HUES48 (cell line): ENCODE data around the gene LRRC4B.

ENCODE experiments used
- H3K27ac ChIP-seq: one replicate; pipeline ENCODE4 v1.7.0; 2013; ENCODE audit warnings: low read depth, low read length, inconsistent platforms
- H3K27me3 ChIP-seq: 2 replicates; pipeline ENCODE4 v1.6.1; 2013; ENCODE audit warnings: mild to moderate bottlenecking, low read length; ENCODE audit not compliant: control insufficient read depth, insufficient read depth
- H3K36me3 ChIP-seq: 2 replicates; pipeline ENCODE4 v1.6.1; 2013; ENCODE audit warnings: low read length; ENCODE audit not compliant: control insufficient read depth, insufficient read depth
- H3K4me1 ChIP-seq: 2 replicates; pipeline ENCODE4 v1.6.1; 2013; ENCODE audit warnings: mild to moderate bottlenecking, low read length; ENCODE audit not compliant: control insufficient read depth, insufficient read depth
- H3K4me3 ChIP-seq: 2 replicates; pipeline ENCODE4 v1.5.1; 2013; ENCODE audit warnings: mild to moderate bottlenecking, low read depth, low read length
- H3K9ac ChIP-seq: 2 replicates; pipeline ENCODE4 v1.6.1; 2013; ENCODE audit warnings: mild to moderate bottlenecking, low read depth, low read length, moderate library complexity
- H3K9me3 ChIP-seq: 2 replicates; pipeline ENCODE4 v1.6.1; 2013; ENCODE audit warnings: low read length; ENCODE audit not compliant: control insufficient read depth, insufficient read depth

LRRC4B gene

GRCh38 chr19:50550594-50550966 is 17.7 kb downstream of the LRRC4B start:
- no peaks in the 10 kb centered on the region for H3K9me3 ChIP-seq
- H3K4me3 ChIP-seq: no peak overlapping the region; the same call in 1 of the 2 replicates
- H3K27me3 ChIP-seq: peaks cover 54% of the 10 kb centered on the region
- H3K4me1 ChIP-seq: peaks cover 4% of the 10 kb centered on the region; the same call in 1 of the 2 replicates
- no peak overlapping the region for H3K27ac ChIP-seq
- H3K9ac ChIP-seq: no peak overlapping the region
- no peaks in the 10 kb centered on the region for H3K36me3 ChIP-seq

GRCh38 chr19:50549927-50550593 is 18.2 kb downstream of the LRRC4B start:
- Histone ChIP-seq H3K36me3 (no peaks in the 10 kb centered on the region), H3K9me3 (no peaks in the 10 kb centered on the region), H3K27ac (no peak overlapping the region), H3K4me3 (no peak overlapping the region), H3K27me3 (peaks cover 49% of the 10 kb centered on the region), H3K4me1 (0 out of 2 replicates have a peak, but pooled peaks cover 2% of the 10 kb centered on the region), H3K9ac (no peak overlapping the region)

- no peaks in the 10 kb centered on the region for H3K36me3 ChIP-seq
- H3K4me1 ChIP-seq: 0 out of 2 replicates have a peak, but pooled peaks cover 2% of the 10 kb centered on the region
- no peak overlapping the region for H3K27ac ChIP-seq
- H3K9ac ChIP-seq: no peak overlapping the region
- peaks cover 42% of the 10 kb centered on the region for H3K27me3 ChIP-seq
- H3K9me3 ChIP-seq: no peaks in the 10 kb centered on the region
- H3K4me3 ChIP-seq: no peak overlapping the region
Observed at GRCh38 chr19:50549059-50549926, 18.9 kb downstream of the LRRC4B start.

GRCh38 chr19:50548191-50549058 is 19.8 kb downstream of the LRRC4B start:
- Histone ChIP-seq H3K4me3 (no peak overlapping the region), H3K36me3 (no peaks in the 10 kb centered on the region), H3K4me1 (0 out of 2 replicates have a peak, but pooled peaks cover 2% of the 10 kb centered on the region), H3K9me3 (no peaks in the 10 kb centered on the region), H3K27ac (no peak overlapping the region), H3K9ac (no peak overlapping the region), H3K27me3 (peaks cover 38% of the 10 kb centered on the region)

- H3K36me3 ChIP-seq: no peaks in the 10 kb centered on the region
- H3K27ac ChIP-seq: no peak overlapping the region
- peaks cover 29% of the 10 kb centered on the region for H3K27me3 ChIP-seq
- no peaks in the 10 kb centered on the region for H3K9me3 ChIP-seq
- no peak overlapping the region for H3K9ac ChIP-seq
- 0 out of 2 replicates have a peak, but pooled peaks cover 2% of the 10 kb centered on the region for H3K4me1 ChIP-seq
- no peak overlapping the region for H3K4me3 ChIP-seq
Observed at GRCh38 chr19:50547385-50548190, 20.6 kb downstream of the LRRC4B start.

- H3K27ac ChIP-seq: no peak overlapping the region
- H3K9me3 ChIP-seq: no peaks in the 10 kb centered on the region
- H3K4me1 ChIP-seq: 0 out of 2 replicates have a peak, but pooled peaks cover 2% of the 10 kb centered on the region
- no peak overlapping the region for H3K4me3 ChIP-seq
- H3K36me3 ChIP-seq: no peaks in the 10 kb centered on the region
- H3K27me3 ChIP-seq: peaks cover 20% of the 10 kb centered on the region
- H3K9ac ChIP-seq: no peak overlapping the region
Observed at GRCh38 chr19:50546527-50547221, 21.6 kb downstream of the LRRC4B start.

- Histone ChIP-seq H3K27ac (no peak overlapping the region), H3K36me3 (no peaks in the 10 kb centered on the region), H3K9me3 (no peaks in the 10 kb centered on the region), H3K4me3 (no peak overlapping the region), H3K27me3 (no peaks in the 10 kb centered on the region), H3K9ac (no peak overlapping the region), H3K4me1 (no peaks in the 10 kb centered on the region)
Observed at GRCh38 chr19:50542943-50543342, 25.3 kb downstream of the LRRC4B start.

- Histone ChIP-seq H3K36me3 (no peaks in the 10 kb centered on the region), H3K9ac (no peak overlapping the region), H3K27me3 (no peaks in the 10 kb centered on the region), H3K9me3 (0 out of 2 replicates have a peak, but pooled peaks cover 3% of the 10 kb centered on the region), H3K27ac (no peak overlapping the region), H3K4me3 (no peak overlapping the region), H3K4me1 (no peaks in the 10 kb centered on the region)
Observed at GRCh38 chr19:50537769-50538230, 30.4 kb downstream of the LRRC4B start.

GRCh38 chr19:50537306-50537685 is 30.9 kb downstream of the LRRC4B start:
- no peaks in the 10 kb centered on the region for H3K36me3 ChIP-seq
- no peak overlapping the region for H3K9ac ChIP-seq
- H3K4me3 ChIP-seq: no peak overlapping the region
- 0 out of 2 replicates have a peak, but pooled peaks cover 3% of the 10 kb centered on the region for H3K9me3 ChIP-seq
- no peaks in the 10 kb centered on the region for H3K27me3 ChIP-seq
- H3K4me1 ChIP-seq: no peaks in the 10 kb centered on the region
- H3K27ac ChIP-seq: no peak overlapping the region
